Esophagus muscularis mucosa (tissue), 4 donors: ENCODE data around the gene DMTF1. TPM values are rescaled to one million over a fixed set of nuclear protein-coding genes. Genes with fewer than 3 reads are reported as not detected.

ENCODE experiments used
- DNase-seq: peaks from one replicate; pipeline ENCODE4 v3.0.0-alpha.2; 2017; ENCODE audit errors: extremely low spot score
- H3K27ac ChIP-seq, 4 donors: fragments of 200-600 bp; sonication (generic); replicated peaks in 1 of 4; 1 replicate in 3 of 4; 2 replicates in 1 of 4; pipeline ENCODE4 v1.5.1; 2016 to 2019; ENCODE audit warnings: mild to moderate bottlenecking in 1 of 4
- H3K27me3 ChIP-seq, 4 donors: fragments of 200-600 bp; sonication (generic); one replicate each; pipeline versions ENCODE4 v1.5.1 to v1.6.0; 2016 to 2019
- H3K36me3 ChIP-seq, 4 donors: fragments of 200-600 bp; sonication (generic); one replicate each; pipeline ENCODE4 v1.5.1; 2016 to 2019
- H3K4me1 ChIP-seq, 4 donors: fragments of 200-600 bp; sonication (generic); one replicate each; pipeline ENCODE4 v1.5.1; 2016 to 2019
- H3K4me3 ChIP-seq, 4 donors: fragments of 200-600 bp; sonication (generic); 1 replicate in 2 of 4; 2 replicates in 2 of 4; pipeline ENCODE4 v1.5.1; 2016 to 2019; ENCODE audit warnings: mild to moderate bottlenecking in 4 of 4, moderate library complexity in 1 of 4
- H3K9me3 ChIP-seq, 4 donors: fragments of 200-600 bp; sonication (generic); 1 replicate in 3 of 4; 2 replicates in 1 of 4; pipeline ENCODE4 v1.5.1; 2016 to 2019
- EP300 ChIP-seq: sonication (generic); formaldehyde crosslinking; IDR thresholded peaks from one replicate; pipeline ENCODE4 v1.6.1; 2017; ENCODE audit warnings: antibody characterized with exemption
- POLR2A ChIP-seq: fragments of 450-650 bp; IDR thresholded peaks from one replicate; pipeline ENCODE4 v1.6.1; 2017; ENCODE audit warnings: antibody characterized with exemption, moderate library complexity, mild to moderate bottlenecking, low read depth
- POLR2AphosphoS5 ChIP-seq, 2 donors: sonication (generic); formaldehyde crosslinking; IDR thresholded peaks; one replicate each; pipeline ENCODE4 v1.6.1; 2017; ENCODE audit warnings: antibody characterized with exemption in 2 of 2
- WGBS: methylation state at CpG from one replicate; pipeline ENCODE4 v1.1.5; 2018; 5-methylcytosine and 5-hydroxymethylcytosine counted together
- intact Hi-C: fragments of 100-400 bp; cut with DNase I; formaldehyde crosslinking; loops from one replicate; pipeline ENCODE4 v1.15.1; 2023
- total RNA-seq, 4 donors: library from RNA; depleted of rRNA; stranded (reverse); fragments of >200 nt; gene quantifications; one replicate each; pipeline versions ENCODE4 v1.1.0 to v1.2.1, GENCODE V29; 2016
- TF ChIP-seq, protein P1 (sequence below), 3 experiments: fragments of 200-600 bp in 2 of 3; fragments of 450-650 bp in 1 of 3; sonication (generic) in 2 of 3; IDR thresholded peaks; one replicate each; pipeline ENCODE4 v1.5.1; 2017 to 2019; ENCODE audit warnings: antibody characterized with exemption in 3 of 3, mild to moderate bottlenecking in 2 of 3, moderate library complexity in 1 of 3

Gene DMTF1
- total RNA-seq, 4 donors from 2014 or later: 31.4 to 60.6 (median 40.5) TPM

GRCh38 chr7:87210506-87210905 is 58.3 kb downstream of the DMTF1 start:
- Histone ChIP-seq H3K4me1 (peaks cover 0 to 22% (median 2%) of the 10 kb centered on the region in 4 donors), H3K9me3 (peaks cover 0 to 7% (median 3%) of the 10 kb centered on the region in 4 donors), H3K4me3 (no peak overlapping the region), H3K27ac (no peak overlapping the region), H3K36me3 (peaks cover 0 to 5% (median 2%) of the 10 kb centered on the region in 4 donors), H3K27me3 (no peaks in the 10 kb centered on the region)
- no peak for DNase-seq
- WGBS: 100% methylated on average over 3 of the region's 3 CpGs
- intact Hi-C loops: no loop called here
- TF ChIP-seq POLR2A (no peak), EP300 (no peak)
- TF ChIP-seq, protein P1, sequence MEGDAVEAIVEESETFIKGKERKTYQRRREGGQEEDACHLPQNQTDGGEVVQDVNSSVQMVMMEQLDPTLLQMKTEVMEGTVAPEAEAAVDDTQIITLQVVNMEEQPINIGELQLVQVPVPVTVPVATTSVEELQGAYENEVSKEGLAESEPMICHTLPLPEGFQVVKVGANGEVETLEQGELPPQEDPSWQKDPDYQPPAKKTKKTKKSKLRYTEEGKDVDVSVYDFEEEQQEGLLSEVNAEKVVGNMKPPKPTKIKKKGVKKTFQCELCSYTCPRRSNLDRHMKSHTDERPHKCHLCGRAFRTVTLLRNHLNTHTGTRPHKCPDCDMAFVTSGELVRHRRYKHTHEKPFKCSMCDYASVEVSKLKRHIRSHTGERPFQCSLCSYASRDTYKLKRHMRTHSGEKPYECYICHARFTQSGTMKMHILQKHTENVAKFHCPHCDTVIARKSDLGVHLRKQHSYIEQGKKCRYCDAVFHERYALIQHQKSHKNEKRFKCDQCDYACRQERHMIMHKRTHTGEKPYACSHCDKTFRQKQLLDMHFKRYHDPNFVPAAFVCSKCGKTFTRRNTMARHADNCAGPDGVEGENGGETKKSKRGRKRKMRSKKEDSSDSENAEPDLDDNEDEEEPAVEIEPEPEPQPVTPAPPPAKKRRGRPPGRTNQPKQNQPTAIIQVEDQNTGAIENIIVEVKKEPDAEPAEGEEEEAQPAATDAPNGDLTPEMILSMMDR (IDR thresholded peaks at IDR 0.05): no peak

- Histone ChIP-seq H3K4me1 (peaks cover 0 to 29% (median 12%) of the 10 kb centered on the region in 4 donors), H3K27ac (no peak overlapping the region), H3K4me3 (no peak overlapping the region), H3K36me3 (peaks cover 0 to 5% (median 2%) of the 10 kb centered on the region in 4 donors), H3K27me3 (no peaks in the 10 kb centered on the region), H3K9me3 (no peaks in the 10 kb centered on the region)
- WGBS: 90% methylated on average over 1 of the region's 1 CpG
- DNase-seq: no peak
- TF ChIP-seq POLR2A (no peak), EP300 (no peak), POLR2AphosphoS5 (IDR thresholded peaks at IDR 0.05) (no peak)
- TF ChIP-seq, protein P1 (IDR thresholded peaks at IDR 0.05): no peak
- intact Hi-C loops: no loop called here
These were observed 60.2 kb downstream of the DMTF1 start for GRCh38 chr7:87212498-87212897.

GRCh38 chr7:87213252-87213651 is 61.0 kb downstream of the DMTF1 start:
- TF ChIP-seq POLR2AphosphoS5 (IDR thresholded peaks at IDR 0.05): no peak
- TF ChIP-seq, protein P1 (IDR thresholded peaks at IDR 0.05): no peak
- TF ChIP-seq POLR2A: no peak
- no peak for TF ChIP-seq EP300
- intact Hi-C loops: no loop called here
- WGBS: 100% methylated on average over 1 of the region's 1 CpG

DNA sequence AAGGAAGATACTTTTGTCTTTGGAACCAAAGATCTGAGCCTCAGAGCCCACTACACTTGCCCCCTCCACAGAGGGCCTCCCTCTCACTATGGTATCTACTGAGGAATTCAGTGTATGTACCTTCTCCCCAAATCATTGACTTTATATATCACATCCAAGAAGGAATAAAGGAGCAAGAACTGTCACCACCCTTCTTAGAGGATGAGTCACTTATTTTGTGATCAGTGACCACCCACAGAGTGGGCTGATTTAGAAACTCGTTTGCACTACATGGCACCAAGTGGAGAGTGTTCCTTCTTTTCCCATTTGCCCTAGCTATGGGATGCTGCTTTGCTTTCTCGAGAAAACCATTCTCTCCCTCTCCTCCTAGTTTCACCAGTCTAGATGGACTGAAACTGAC is 61.6 kb downstream of the DMTF1 start:
- 63% methylated on average over 2 of the region's 2 CpGs for WGBS
- Histone ChIP-seq H3K4me3 (no peak overlapping the region), H3K4me1 (peaks cover 4 to 42% (median 25%) of the 10 kb centered on the region in 4 donors), H3K27ac (no peak overlapping the region), H3K36me3 (peaks cover 0 to 5% (median 2%) of the 10 kb centered on the region in 4 donors), H3K9me3 (no peaks in the 10 kb centered on the region), H3K27me3 (no peaks in the 10 kb centered on the region)
- intact Hi-C loops: no loop called here
- no peak for TF ChIP-seq EP300
- TF ChIP-seq, protein P1 (IDR thresholded peaks at IDR 0.05): no peak
- TF ChIP-seq POLR2A: no peak
- TF ChIP-seq POLR2AphosphoS5 (IDR thresholded peaks at IDR 0.05): no peak
- no peak for DNase-seq

More at GRCh38 chr7:87213252-87213651, 61.0 kb downstream of the DMTF1 start:
- H3K4me1 ChIP-seq: peaks cover 4 to 37% (median 19%) of the 10 kb centered on the region in 4 donors
- no peak overlapping the region for H3K27ac ChIP-seq
- DNase-seq: no peak
- H3K9me3 ChIP-seq: no peaks in the 10 kb centered on the region
- H3K4me3 ChIP-seq: no peak overlapping the region
- no peaks in the 10 kb centered on the region for H3K27me3 ChIP-seq
- peaks cover 0 to 5% (median 2%) of the 10 kb centered on the region in 4 donors for H3K36me3 ChIP-seq

DNA sequence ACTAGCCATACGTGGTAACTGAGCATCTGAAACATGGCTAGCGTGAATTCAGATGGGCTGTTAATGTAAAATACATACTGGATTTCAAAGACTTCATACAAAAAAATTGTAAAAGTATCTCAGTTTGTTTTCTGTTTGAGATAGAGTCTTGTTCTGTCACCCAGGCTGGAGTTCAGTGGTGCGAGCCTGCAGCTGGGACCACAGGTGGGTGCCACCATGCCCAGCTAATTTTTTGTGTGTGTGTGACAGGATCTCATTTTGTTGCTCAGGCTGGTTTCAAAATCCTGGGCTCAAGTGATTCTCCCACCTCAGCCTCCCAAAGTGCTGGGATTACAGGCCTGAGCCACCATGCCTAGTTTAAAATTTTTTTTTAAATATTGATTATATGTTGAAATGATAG is 62.8 kb downstream of the DMTF1 start:
- H3K4me1 ChIP-seq: peaks cover 4 to 47% (median 27%) of the 10 kb centered on the region in 4 donors
- H3K27ac ChIP-seq: no peak overlapping the region
- H3K9me3 ChIP-seq: no peaks in the 10 kb centered on the region
- H3K27me3 ChIP-seq: no peaks in the 10 kb centered on the region
- DNase-seq: no peak
- peaks cover 0 to 5% (median 2%) of the 10 kb centered on the region in 4 donors for H3K36me3 ChIP-seq
- H3K4me3 ChIP-seq: no peak overlapping the region
- WGBS: 100% methylated on average over 3 of the region's 3 CpGs
- no peak for TF ChIP-seq POLR2AphosphoS5 (IDR thresholded peaks at IDR 0.05)
- TF ChIP-seq EP300: no peak
- TF ChIP-seq, protein P1 (IDR thresholded peaks at IDR 0.05): no peak
- no peak for TF ChIP-seq POLR2A
- intact Hi-C loops: no loop called here
